Measurements from ENCODE around the gene EXD3.

- TF ChIP-seq RAD21 (IDR thresholded peaks at IDR 0.05; ENCODE audit: low read depth), result no peak
- TF ChIP-seq MAX (IDR thresholded peaks at IDR 0.05), result no peak
- TF ChIP-seq TEAD4 (IDR thresholded peaks at IDR 0.05), result no peak
- TF ChIP-seq TAF1 (IDR thresholded peaks at IDR 0.05; ENCODE audit: low read depth), result no peak
- TF ChIP-seq YY1 (IDR thresholded peaks at IDR 0.05; ENCODE audit: low read depth), result no peak
- TF ChIP-seq EP300 (IDR thresholded peaks at IDR 0.05; ENCODE audit: borderline replicate concordance), result no peak
- no peak for TF ChIP-seq EGR1 (IDR thresholded peaks at IDR 0.05)
- no peak for TF ChIP-seq USF1 (IDR thresholded peaks at IDR 0.05)
- no peak for TF ChIP-seq CEBPB (IDR thresholded peaks at IDR 0.05)
- TF ChIP-seq REST (IDR thresholded peaks at IDR 0.05; ENCODE audit: low read depth), result no peak
- TF ChIP-seq FOXM1 (IDR thresholded peaks at IDR 0.05; ENCODE audit: borderline replicate concordance, low read depth), result no peak
- no peak for TF ChIP-seq CREB1 (IDR thresholded peaks at IDR 0.05; ENCODE audit: low read depth)
- TF ChIP-seq TCF12 (IDR thresholded peaks at IDR 0.05; ENCODE audit: low read depth), result no peak
These were observed 40.3 kb upstream of the EXD3 start for GRCh38 chr9:137462986-137463930.

Data from Ishikawa (cell line).